ENCODE data around the gene SMYD3.

The SMYD3 gene

DNA sequence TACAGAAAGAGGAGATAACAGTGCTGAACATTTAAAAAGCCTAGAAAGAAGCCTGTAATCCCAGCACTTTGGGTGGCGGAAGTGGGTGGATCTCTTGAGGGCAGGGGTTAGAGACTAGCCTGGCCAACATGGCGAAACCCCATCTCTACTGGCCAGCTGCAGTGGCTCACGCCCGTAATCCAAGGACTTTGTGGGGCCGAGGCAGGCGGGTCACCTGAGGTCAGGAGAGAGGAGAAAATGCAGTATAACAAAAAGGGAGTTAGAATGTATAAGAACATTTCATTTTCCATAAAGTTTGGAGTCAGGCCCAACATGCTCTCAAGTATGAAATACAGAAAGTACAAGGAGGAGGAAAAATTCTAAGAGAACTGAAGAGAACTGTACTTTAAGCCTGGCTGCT, 134.5 kb downstream of the SMYD3 start:
- no peak overlapping the region for H3K27ac ChIP-seq (ENCODE audit: low read length)
- no peak for TF ChIP-seq EZH2phosphoT487 (IDR thresholded peaks at IDR 0.05; ENCODE audit: low read length)
- TF ChIP-seq EZH2 (optimal IDR thresholded peaks at IDR 0.05; ENCODE audit: low read depth, low read length), result no peak
- TF ChIP-seq, protein P1, sequence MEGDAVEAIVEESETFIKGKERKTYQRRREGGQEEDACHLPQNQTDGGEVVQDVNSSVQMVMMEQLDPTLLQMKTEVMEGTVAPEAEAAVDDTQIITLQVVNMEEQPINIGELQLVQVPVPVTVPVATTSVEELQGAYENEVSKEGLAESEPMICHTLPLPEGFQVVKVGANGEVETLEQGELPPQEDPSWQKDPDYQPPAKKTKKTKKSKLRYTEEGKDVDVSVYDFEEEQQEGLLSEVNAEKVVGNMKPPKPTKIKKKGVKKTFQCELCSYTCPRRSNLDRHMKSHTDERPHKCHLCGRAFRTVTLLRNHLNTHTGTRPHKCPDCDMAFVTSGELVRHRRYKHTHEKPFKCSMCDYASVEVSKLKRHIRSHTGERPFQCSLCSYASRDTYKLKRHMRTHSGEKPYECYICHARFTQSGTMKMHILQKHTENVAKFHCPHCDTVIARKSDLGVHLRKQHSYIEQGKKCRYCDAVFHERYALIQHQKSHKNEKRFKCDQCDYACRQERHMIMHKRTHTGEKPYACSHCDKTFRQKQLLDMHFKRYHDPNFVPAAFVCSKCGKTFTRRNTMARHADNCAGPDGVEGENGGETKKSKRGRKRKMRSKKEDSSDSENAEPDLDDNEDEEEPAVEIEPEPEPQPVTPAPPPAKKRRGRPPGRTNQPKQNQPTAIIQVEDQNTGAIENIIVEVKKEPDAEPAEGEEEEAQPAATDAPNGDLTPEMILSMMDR (IDR thresholded peaks at IDR 0.05; ENCODE audit: low read length), result no peak
- H3K4me2 ChIP-seq (ENCODE audit: low read depth, low read length), result no peak overlapping the region
- no peaks in the 10 kb centered on the region for H4K20me1 ChIP-seq (ENCODE audit: insufficient read depth, low read length)
- no peaks in the 10 kb centered on the region for H3K36me3 ChIP-seq (replicated peaks; ENCODE audit: insufficient read depth, low read length)
- no peaks in the 10 kb centered on the region for H3K27me3 ChIP-seq (replicated peaks; ENCODE audit: insufficient read depth, low read length)
- H3K9me2 ChIP-seq (replicated peaks; ENCODE audit: insufficient read depth, low read length), result no peaks in the 10 kb centered on the region
- no peaks in the 10 kb centered on the region for H3K9me3 ChIP-seq (replicated peaks; ENCODE audit: insufficient read depth, low read length)
- H3K4me1 ChIP-seq (ENCODE audit: low read length), result no peaks in the 10 kb centered on the region
- no peak for DNase-seq
- no peaks in the 10 kb centered on the region for H3K79me2 ChIP-seq (ENCODE audit: low read length)
- H2AFZ ChIP-seq (ENCODE audit: low read length), result no peak overlapping the region
- H3F3A ChIP-seq (ENCODE audit: insufficient read depth, low read length), result no peaks in the 10 kb centered on the region
- H3K9ac ChIP-seq (ENCODE audit: low read length), result no peak overlapping the region
- no peak overlapping the region for H3K4me3 ChIP-seq (ENCODE audit: low read length)

DNA sequence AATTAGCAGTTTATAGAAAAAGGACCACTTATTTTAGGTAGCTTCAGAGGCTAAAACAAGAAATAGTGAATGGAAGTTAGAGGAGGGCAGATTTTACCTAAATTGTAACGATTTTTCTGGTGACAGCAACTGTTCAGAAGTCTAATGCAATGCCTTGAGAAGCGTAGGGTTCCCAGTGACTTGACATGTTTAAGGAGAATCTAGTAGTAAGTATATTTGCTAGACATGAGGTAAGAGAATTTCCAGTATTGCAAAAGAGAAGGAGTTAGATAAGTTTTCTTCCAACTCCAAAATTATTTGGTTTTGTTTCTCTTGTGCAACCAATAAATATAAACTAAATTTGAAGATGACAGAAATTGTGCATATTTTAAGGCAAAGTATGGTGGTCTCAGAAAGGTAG, 140.0 kb downstream of the SMYD3 start:
- Histone ChIP-seq H3K79me2 (ENCODE audit: low read length) (no peaks in the 10 kb centered on the region), H4K20me1 (ENCODE audit: insufficient read depth, low read length) (no peaks in the 10 kb centered on the region), H3F3A (ENCODE audit: insufficient read depth, low read length) (no peaks in the 10 kb centered on the region), H2AFZ (ENCODE audit: low read length) (no peak overlapping the region), H3K4me2 (ENCODE audit: low read depth, low read length) (no peak overlapping the region), H3K27me3 (replicated peaks; ENCODE audit: insufficient read depth, low read length) (no peaks in the 10 kb centered on the region), H3K9me3 (replicated peaks; ENCODE audit: insufficient read depth, low read length) (no peaks in the 10 kb centered on the region), H3K36me3 (replicated peaks; ENCODE audit: insufficient read depth, low read length) (no peaks in the 10 kb centered on the region), H3K9me2 (replicated peaks; ENCODE audit: insufficient read depth, low read length) (no peaks in the 10 kb centered on the region), H3K27ac (ENCODE audit: low read length) (no peak overlapping the region), H3K9ac (ENCODE audit: low read length) (no peak overlapping the region), H3K4me3 (ENCODE audit: low read length) (no peak overlapping the region), H3K4me1 (ENCODE audit: low read length) (no peaks in the 10 kb centered on the region)
- no peak for DNase-seq
- TF ChIP-seq EZH2phosphoT487 (IDR thresholded peaks at IDR 0.05; ENCODE audit: low read length) (no peak), EZH2 (optimal IDR thresholded peaks at IDR 0.05; ENCODE audit: low read depth, low read length) (no peak)
- TF ChIP-seq, protein P1 (IDR thresholded peaks at IDR 0.05; ENCODE audit: low read length), result no peak

DNA sequence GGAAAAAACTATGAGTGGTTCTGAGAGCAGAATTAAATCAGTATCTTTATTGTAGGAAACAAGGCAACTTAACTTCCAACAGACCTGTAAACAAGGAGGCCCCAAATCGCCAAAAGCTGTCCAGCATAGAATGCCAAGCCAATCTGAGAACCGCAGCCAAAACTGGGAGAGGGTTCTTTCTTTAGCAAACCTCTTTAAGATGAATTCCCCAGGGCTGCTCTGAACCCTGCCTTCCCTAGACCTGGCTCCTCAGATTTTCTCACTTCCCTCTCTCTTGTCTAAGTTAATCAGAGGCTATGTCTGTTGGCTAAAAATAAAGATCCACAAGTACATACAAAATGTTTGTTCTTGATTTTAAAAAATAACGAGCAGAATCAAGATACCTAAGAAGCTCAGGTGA, 141.4 kb downstream of the SMYD3 start:
- TF ChIP-seq EZH2phosphoT487 (IDR thresholded peaks at IDR 0.05; ENCODE audit: low read length), result no peak
- no peak for TF ChIP-seq EZH2 (optimal IDR thresholded peaks at IDR 0.05; ENCODE audit: low read depth, low read length)
- TF ChIP-seq, protein P1 (IDR thresholded peaks at IDR 0.05; ENCODE audit: low read length), result no peak
- no peaks in the 10 kb centered on the region for H3K79me2 ChIP-seq (ENCODE audit: low read length)
- H3K4me3 ChIP-seq (ENCODE audit: low read length), result no peak overlapping the region
- H3K9me2 ChIP-seq (replicated peaks; ENCODE audit: insufficient read depth, low read length), result no peaks in the 10 kb centered on the region
- no peak overlapping the region for H3K4me2 ChIP-seq (ENCODE audit: low read depth, low read length)
- no peaks in the 10 kb centered on the region for H3K9me3 ChIP-seq (replicated peaks; ENCODE audit: insufficient read depth, low read length)
- H4K20me1 ChIP-seq (ENCODE audit: insufficient read depth, low read length), result no peaks in the 10 kb centered on the region
- H3F3A ChIP-seq (ENCODE audit: insufficient read depth, low read length), result no peaks in the 10 kb centered on the region
- no peak overlapping the region for H3K9ac ChIP-seq (ENCODE audit: low read length)
- H3K36me3 ChIP-seq (replicated peaks; ENCODE audit: insufficient read depth, low read length), result no peaks in the 10 kb centered on the region
- no peak overlapping the region for H2AFZ ChIP-seq (ENCODE audit: low read length)
- no peak overlapping the region for H3K27ac ChIP-seq (ENCODE audit: low read length)
- H3K4me1 ChIP-seq (ENCODE audit: low read length), result no peaks in the 10 kb centered on the region
- no peaks in the 10 kb centered on the region for H3K27me3 ChIP-seq (replicated peaks; ENCODE audit: insufficient read depth, low read length)
- DNase-seq, result no peak
